DMS79 treated with DMSO at 0.1 percent for 48 hours (cell line): ENCODE results near the gene TMA7B.
"Not testable (repeated sequence)": the region's sequence is repeated elsewhere in the genome, so short reads cannot be mapped to it uniquely, and the experiment has no call there.

Experiments
- DNase-seq: peaks from one replicate; lab custom pipeline; 2025; lab: John Stamatoyannopoulos, UW

Gene TMA7B

GRCh38 chr22:39933741-39934140 is 26.5 kb upstream of the TMA7B start:
- DNase-seq = no peak

- no peak for DNase-seq
These were observed 25.1 kb upstream of the TMA7B start for GRCh38 chr22:39935116-39935515.

- DNase-seq = no peak
These were observed 24.6 kb upstream of the TMA7B start for GRCh38 chr22:39935612-39936011.

GRCh38 chr22:39936523-39937145 is 23.6 kb upstream of the TMA7B start:
- DNase-seq = no peak

GRCh38 chr22:39937906-39938305 is 22.3 kb upstream of the TMA7B start:
- DNase-seq = no peak

- no peak for DNase-seq
These were observed 21.6 kb upstream of the TMA7B start for GRCh38 chr22:39938509-39939111.

- DNase-seq = no peak
These were observed 20.4 kb upstream of the TMA7B start for GRCh38 chr22:39939830-39940229.

- no peak for DNase-seq
These were observed 19.4 kb upstream of the TMA7B start for GRCh38 chr22:39940757-39941305.

- DNase-seq = peak; percentile 68
These were observed 18.6 kb upstream of the TMA7B start for GRCh38 chr22:39941601-39942000.

GRCh38 chr22:39942439-39943230 is 17.6 kb upstream of the TMA7B start:
- no peak for DNase-seq

- DNase-seq = no peak
These were observed 16.9 kb upstream of the TMA7B start for GRCh38 chr22:39943337-39943736.

- peak; percentile 19 for DNase-seq
These were observed 16.0 kb upstream of the TMA7B start for GRCh38 chr22:39943953-39944872.

GRCh38 chr22:39946126-39946502 is 14.1 kb upstream of the TMA7B start:
- no peak for DNase-seq

GRCh38 chr22:39946503-39947219 is 13.5 kb upstream of the TMA7B start:
- peak; percentile 50 for DNase-seq

GRCh38 chr22:39947220-39948216 is 12.7 kb upstream of the TMA7B start:
- DNase-seq = peak; percentile 82

GRCh38 chr22:39949964-39950737 is 10.0 kb upstream of the TMA7B start:
- no peak for DNase-seq

GRCh38 chr22:39951603-39952293 is 8.4 kb upstream of the TMA7B start:
- not testable (repeated sequence) for DNase-seq

GRCh38 chr22:39952347-39952746 is 7.8 kb upstream of the TMA7B start:
- no peak for DNase-seq

GRCh38 chr22:39953101-39953500 is 7.1 kb upstream of the TMA7B start:
- DNase-seq = no peak
